ENCODE results near the gene PALM.

The PALM gene

DNA sequence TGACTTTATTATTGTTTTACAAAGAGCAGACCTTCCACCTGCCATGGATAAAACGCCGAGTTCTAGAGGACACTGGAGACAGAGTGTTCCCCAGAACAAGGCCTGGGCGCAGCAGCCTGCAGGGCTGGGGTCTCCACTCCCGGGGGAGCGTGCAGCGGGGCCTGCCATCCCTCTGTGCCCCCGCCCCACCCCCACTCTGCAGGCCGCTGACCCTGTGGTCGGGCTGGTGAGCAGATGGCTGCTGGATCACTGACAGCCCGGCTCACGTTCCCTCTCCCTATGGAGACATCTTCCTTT is 79.9 kb downstream of the PALM start:
- DNase-seq = no peak

DNA sequence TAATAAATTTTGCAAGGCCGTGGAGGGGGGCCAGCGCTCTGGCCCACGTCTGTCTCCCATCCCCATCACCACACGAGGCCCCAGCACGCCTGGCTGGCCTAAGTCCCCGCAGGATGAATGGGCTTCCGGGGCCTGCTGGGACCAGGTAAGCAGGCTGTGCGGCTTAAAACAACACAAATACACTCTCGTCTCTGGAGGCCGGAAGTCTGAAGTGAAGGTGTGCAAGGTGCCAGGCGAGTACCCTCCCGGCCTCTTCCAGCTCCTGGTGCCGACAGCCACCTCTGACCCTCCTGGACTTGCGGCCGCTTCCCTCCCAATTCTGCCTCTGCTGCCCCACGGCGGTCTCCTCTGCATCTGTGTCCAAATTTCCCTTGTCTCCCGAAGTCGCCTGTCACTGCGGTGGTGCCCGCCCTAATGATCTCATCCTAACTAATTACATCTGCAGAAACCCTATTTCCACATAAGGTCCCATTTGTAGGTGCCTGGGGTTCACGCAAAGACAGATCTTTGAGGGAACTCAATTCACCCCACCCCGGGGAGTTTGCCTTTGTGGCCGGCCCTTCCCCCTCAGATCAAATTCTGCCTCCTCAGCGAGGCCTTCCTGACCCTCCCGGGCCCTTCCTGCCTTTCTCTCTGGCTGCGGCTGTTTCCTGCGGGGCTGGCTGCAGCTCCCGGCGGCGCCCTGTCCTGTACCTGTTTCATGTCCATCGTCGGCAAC is 80.4 kb downstream of the PALM start:
- DNase-seq = no peak

DNA sequence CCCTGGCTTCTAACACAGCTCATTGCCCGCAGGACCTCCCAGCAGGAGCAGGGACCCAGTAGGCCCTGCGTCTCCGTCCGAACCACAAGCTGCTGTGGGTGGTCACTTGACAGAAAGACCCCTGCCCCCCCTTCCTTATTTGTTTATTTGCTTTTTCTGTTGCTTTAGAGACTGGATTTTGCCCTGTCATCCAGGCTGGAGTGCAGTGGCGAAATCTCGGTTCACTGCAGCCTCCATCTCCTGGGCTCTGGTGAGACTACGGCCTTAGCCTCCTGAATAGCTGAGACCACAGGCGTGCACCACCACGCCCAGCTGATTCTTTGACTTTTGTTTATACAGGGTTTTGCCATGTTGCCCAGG is 80.9 kb downstream of the PALM start:
- DNase-seq = no peak

DNA sequence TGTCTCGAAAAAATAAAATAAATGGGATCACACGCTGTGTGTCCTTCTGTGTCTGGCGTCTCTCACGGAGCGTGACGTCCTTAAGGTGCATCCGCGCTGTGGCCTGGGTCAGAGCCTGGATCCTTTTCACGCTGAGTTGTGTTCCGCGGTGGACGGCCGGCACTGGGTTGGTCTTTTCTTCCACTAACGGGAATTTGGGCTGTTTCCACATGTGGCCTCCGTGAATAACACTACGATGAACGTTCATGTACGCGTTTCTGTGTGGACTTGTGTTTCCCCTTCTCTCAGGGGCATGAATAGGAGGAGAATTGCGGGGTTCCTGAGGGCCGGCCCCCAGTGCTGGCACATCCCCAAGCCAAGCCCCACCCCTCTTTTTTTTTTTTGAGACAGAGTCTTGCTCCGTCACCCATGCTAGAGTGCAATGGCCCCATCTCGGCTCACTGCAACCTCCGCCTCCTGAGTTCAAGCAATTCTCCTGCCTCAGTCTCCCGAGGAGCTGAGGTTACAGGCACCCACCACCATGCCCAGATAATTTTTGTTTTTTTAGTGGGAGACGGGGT is 82.4 kb downstream of the PALM start:
- DNase-seq = no peak

DNA sequence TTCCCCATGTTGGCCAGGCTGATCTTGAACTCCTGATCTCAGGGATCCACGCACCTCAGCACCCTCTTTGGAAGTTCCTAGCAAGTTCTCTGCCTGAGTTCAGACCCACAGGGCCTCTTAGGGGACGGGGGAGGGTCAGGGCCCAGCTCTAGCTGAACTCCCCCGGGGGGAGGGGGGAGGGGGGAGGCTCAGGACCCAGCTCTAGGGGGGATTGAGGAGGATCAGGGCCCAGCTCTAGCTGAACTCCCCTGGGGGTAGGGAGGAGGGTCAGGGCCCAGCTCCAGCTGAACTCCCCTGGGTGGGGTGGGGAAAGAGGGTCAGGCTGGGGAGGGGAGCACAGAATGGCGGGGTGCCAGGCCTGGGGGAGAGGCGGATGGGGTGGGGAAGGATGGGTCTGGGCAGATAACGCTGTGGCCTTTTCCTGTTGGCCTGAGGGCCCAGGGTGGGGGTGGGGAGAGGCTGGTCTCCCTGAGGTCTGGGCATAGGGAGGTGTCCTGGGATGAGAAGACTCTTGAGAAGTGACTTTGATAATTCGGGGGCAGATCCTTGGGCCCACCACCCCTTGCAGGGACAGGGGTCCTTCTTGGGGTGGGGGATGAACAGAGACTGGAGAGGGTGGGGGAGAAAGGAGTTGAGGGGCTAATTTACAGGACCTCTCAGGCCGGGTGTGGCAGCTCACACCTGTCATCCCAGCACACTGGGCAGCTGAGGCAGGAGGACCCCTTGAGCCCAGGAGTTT is 83.0 kb downstream of the PALM start:
- no peak for DNase-seq

GRCh38 chr19:792306-792885 is 83.7 kb downstream of the PALM start:
- no peak for DNase-seq

- no peak for DNase-seq
These were observed 85.1 kb downstream of the PALM start for GRCh38 chr19:793806-794205.

- no peak for DNase-seq
These were observed 86.4 kb downstream of the PALM start for GRCh38 chr19:795073-795611.

- DNase-seq = peak; percentile 3
These were observed 87.2 kb downstream of the PALM start for GRCh38 chr19:795691-796581.

DNA sequence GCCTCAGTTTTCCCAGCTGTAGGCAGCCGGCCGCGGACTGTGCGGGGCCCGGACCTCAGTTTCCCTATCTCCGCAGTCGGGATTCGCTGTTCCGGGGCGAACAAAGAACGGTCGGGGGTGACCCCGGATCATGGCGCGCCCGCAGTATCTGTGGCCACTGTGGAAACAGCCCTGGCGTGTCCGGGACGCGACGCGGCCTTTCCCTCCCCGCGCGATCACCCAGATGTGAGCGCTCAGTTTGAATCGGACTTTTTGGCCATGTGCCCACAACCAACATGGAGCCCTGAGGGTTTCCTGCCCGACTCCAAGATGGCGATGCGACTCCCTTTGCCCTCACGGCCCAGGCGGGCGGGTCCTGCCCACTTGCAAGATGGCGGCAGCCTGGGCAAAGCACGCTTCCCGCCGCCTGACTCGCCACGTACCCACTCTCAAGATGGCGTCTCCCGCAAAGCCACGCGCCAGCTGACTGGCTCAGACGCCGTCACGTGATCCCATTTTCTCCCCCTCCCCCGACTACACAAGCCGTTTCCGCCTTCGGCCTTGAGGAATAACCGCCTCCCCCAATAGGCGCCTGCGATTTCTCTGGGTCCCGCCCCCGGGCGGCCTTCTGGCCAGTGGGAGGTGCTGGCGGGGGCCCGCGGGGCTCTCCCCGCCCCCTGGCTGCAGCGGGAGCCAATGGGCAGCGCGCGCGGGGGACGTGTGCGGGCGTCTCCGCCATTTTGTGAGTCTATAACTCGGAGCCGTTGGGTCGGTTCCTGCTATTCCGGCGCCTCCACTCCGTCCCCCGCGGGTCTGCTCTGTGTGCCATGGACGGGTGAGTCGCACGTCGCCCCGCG is 88.2 kb downstream of the PALM start, which contains the start of gene PTBP1:
Gene PTBP1, plus strand, starts transcription at position 761 of the 836 bp plus-strand sequence. Its CDS starts 46 bp downstream, at position 807.
- DNase-seq = peak; percentile 100

Measured in stimulated activated CD4-positive, alpha-beta T cell treated with anti-CD3 and anti-CD28 coated beads, Interleukin-4, amount 100 ng/mL, for 24 hours (primary cell).